BLaER1 treated with 17β-estradiol and CSF1 and Interleukin-3, amounts not matched to agents 10 nM and 100 nM (cell line): ENCODE data around the gene CYP4A22.

ENCODE experiments used
- H3K27ac ChIP-seq, 11 experiments: shearing (Covaris generic); formaldehyde crosslinking; 2 replicates each; pipeline ENCODE4 v1.8.1; 2022
- H3K27me3 ChIP-seq, 11 experiments: shearing (Covaris generic); formaldehyde crosslinking; 2 replicates each; pipeline ENCODE4 v1.8.1; 2022
- H3K36me3 ChIP-seq, 11 experiments: shearing (Covaris generic); formaldehyde crosslinking; 2 replicates each; pipeline ENCODE4 v1.8.1; 2022
- H3K4me1 ChIP-seq, 10 experiments: shearing (Covaris generic); formaldehyde crosslinking; 2 replicates each; pipeline ENCODE4 v1.8.1; 2022
- H3K4me2 ChIP-seq, 11 experiments: shearing (Covaris generic); formaldehyde crosslinking; 2 replicates each; pipeline ENCODE4 v1.8.1; 2022
- H3K4me3 ChIP-seq, 10 experiments: shearing (Covaris generic); formaldehyde crosslinking; 2 replicates each; pipeline ENCODE4 v1.8.1; 2022
- H3K9ac ChIP-seq, 11 experiments: shearing (Covaris generic); formaldehyde crosslinking; 2 replicates each; pipeline ENCODE4 v1.8.1; 2022
- H3K9me3 ChIP-seq, 11 experiments: shearing (Covaris generic); formaldehyde crosslinking; replicated peaks in 1 of 11; 2 replicates each; pipeline ENCODE4 v1.8.1; 2022
- H4K20me1 ChIP-seq, 11 experiments: shearing (Covaris generic); formaldehyde crosslinking; 2 replicates each; pipeline ENCODE4 v1.8.1; 2022
- Cebpa-rat ChIP-seq, 11 experiments: shearing (Covaris generic); IDR thresholded peaks; 2 replicates each; pipeline ENCODE4 v1.8.1; 2022

CYP4A22 gene

DNA sequence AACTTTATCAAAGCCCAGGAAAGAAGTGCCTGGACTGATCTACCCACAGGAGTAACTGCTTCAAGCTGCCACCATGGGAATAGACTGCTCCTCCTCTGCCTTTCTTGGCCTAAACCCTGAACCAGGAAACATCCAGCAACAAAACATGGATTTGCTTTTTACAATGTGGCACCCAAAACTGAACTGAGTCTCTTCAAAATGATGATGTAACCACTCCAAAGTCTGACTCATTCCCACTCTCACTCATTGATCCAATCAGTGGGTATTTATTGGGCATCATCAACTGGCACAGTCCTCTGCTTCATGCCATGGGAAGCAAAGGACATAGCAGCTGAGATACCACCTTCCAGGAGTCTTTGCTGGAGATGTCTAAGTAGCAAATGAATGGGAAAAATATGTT, 23.5 kb downstream of the CYP4A22 start:
- TF ChIP-seq Cebpa-rat (IDR thresholded peaks at IDR 0.05), result no peak
- Histone ChIP-seq H3K27ac (no peak overlapping the region), H3K4me2 (no peak overlapping the region), H3K4me3 (no peak overlapping the region), H3K27me3 (no peaks in the 10 kb centered on the region), H3K9ac (no peak overlapping the region), H3K9me3 (peaks cover 0 to 9% (median 1%) of the 10 kb centered on the region in 11 experiments; a peak in 8 of 22 replicates), H4K20me1 (no peaks in the 10 kb centered on the region), H3K4me1 (no peaks in the 10 kb centered on the region), H3K36me3 (no peaks in the 10 kb centered on the region)

DNA sequence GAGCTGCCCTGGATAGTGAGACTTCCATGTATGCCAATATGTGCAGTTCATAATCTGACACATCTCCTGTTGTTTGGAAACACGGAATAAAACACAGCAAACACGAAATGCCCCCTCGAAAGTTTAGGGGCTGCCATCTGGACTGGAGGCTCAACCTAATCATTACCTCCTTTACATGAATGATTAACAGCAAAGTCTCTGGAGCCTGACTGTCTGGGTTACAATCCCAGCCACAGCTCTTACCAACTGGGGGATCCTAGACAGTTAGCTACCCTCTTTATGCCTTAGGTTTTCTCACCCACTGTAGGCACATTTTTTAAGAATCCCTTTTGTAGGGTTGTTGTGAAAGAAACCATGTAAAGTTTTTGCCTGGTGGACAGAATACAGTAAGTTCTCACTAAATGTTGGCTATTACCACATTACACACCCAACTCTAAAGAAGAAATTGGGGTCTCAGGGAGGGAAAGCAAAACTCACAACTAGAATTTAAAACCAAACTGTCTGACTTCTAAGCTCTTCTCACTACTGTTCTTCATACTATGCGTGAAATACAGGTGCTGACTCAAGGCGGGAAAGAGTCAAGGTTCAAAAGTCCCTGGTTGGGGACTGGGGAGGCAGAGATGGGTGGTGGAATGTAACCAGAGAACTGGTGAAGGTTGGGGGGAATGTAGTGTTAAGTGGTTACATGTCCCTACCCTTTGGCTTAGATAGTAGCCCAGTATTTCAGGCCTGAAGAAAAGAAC, 24.2 kb downstream of the CYP4A22 start:
- no peaks in the 10 kb centered on the region for H3K27me3 ChIP-seq
- no peak overlapping the region for H3K4me3 ChIP-seq
- no peaks in the 10 kb centered on the region for H3K4me1 ChIP-seq
- no peaks in the 10 kb centered on the region for H4K20me1 ChIP-seq
- H3K27ac ChIP-seq, result no peak overlapping the region
- no peak for TF ChIP-seq Cebpa-rat (IDR thresholded peaks at IDR 0.05)
- H3K4me2 ChIP-seq, result no peak overlapping the region
- H3K36me3 ChIP-seq, result no peaks in the 10 kb centered on the region
- no peak overlapping the region for H3K9ac ChIP-seq
- peaks cover 0 to 9% (median 1%) of the 10 kb centered on the region in 11 experiments; a peak in 3 of 22 replicates for H3K9me3 ChIP-seq

DNA sequence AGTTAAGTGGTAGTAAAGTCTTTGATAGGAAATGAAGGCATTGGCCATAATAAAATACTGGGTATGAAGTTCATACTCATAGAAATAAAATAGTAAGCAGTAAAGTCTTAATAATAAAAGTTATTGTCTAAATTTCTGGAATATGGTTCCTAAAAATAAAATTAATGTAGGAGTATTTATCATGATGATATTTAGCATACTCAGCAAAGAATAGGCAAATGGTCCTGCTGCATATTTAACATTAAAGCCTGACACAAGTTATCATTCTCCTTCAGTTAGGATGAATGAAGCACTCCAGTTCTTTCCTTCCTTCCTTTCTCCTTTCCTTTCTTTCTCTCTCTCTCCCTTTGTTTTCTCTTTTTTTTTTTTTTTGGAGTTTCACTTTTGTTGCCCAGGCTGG, 27.3 kb downstream of the CYP4A22 start:
- Histone ChIP-seq H3K27ac (no peak overlapping the region), H3K9ac (no peak overlapping the region), H3K4me3 (no peak overlapping the region), H4K20me1 (no peaks in the 10 kb centered on the region), H3K4me2 (no peak overlapping the region), H3K27me3 (no peaks in the 10 kb centered on the region), H3K36me3 (no peaks in the 10 kb centered on the region), H3K4me1 (no peaks in the 10 kb centered on the region), H3K9me3 (peaks cover 0 to 10% (median 0%) of the 10 kb centered on the region in 11 experiments; a peak in 1 of 22 replicates)
- no peak for TF ChIP-seq Cebpa-rat (IDR thresholded peaks at IDR 0.05)

DNA sequence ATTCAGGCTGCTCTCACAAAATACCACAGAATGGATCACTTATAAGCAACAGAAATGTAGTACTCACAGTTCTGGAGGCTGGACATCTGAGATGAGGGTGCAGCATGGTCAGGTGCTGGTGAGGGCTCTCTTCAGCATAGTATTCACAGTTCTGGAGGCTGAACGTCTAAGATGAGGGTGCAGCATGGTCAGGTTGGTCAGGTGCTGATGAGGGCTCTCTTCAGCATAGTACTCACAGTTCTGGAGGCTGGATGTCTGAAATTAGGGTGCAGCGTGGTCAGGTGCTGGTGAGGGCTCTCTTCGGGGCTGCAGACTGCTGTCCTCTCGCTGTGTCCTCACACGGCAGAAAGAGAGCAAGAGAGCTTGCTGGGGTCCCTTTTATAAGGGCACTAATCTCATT, 35.5 kb downstream of the CYP4A22 start:
- Histone ChIP-seq H4K20me1 (no peaks in the 10 kb centered on the region), H3K4me3 (no peak overlapping the region), H3K9me3 (no peaks in the 10 kb centered on the region), H3K27ac (no peak overlapping the region), H3K9ac (no peak overlapping the region), H3K36me3 (no peaks in the 10 kb centered on the region), H3K4me2 (no peak overlapping the region), H3K4me1 (peaks cover 0 to 4% (median 0%) of the 10 kb centered on the region in 10 experiments; a peak in 1 of 20 replicates), H3K27me3 (no peaks in the 10 kb centered on the region)
- no peak for TF ChIP-seq Cebpa-rat (IDR thresholded peaks at IDR 0.05)

DNA sequence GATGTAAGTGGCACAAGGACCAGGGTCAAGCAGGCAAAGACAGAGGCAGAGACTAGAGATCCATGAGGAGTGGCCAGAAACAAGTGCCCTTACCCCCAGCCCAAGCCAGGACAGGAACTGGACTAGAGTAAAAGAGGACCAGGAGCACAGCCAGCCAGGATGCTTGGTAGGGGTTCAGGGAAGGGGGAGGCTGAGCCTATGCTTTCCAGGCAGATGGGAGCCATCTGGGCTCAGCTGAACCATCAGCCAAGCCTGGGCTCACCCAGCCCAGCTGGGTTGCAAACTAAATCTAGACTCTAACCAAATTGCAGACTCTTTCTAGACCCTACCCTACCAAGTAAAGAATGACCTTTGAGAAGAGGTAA, 37.4 kb downstream of the CYP4A22 start:
- no peak overlapping the region for H3K9ac ChIP-seq
- no peak overlapping the region for H3K4me3 ChIP-seq
- peaks cover 2 to 12% (median 8%) of the 10 kb centered on the region in 10 experiments; a peak in 18 of 20 replicates for H3K4me1 ChIP-seq
- no peak overlapping the region for H3K27ac ChIP-seq
- H3K27me3 ChIP-seq, result no peaks in the 10 kb centered on the region
- no peak overlapping the region for H3K4me2 ChIP-seq
- no peak for TF ChIP-seq Cebpa-rat (IDR thresholded peaks at IDR 0.05)
- no peaks in the 10 kb centered on the region for H4K20me1 ChIP-seq
- no peaks in the 10 kb centered on the region for H3K9me3 ChIP-seq
- no peaks in the 10 kb centered on the region for H3K36me3 ChIP-seq

DNA sequence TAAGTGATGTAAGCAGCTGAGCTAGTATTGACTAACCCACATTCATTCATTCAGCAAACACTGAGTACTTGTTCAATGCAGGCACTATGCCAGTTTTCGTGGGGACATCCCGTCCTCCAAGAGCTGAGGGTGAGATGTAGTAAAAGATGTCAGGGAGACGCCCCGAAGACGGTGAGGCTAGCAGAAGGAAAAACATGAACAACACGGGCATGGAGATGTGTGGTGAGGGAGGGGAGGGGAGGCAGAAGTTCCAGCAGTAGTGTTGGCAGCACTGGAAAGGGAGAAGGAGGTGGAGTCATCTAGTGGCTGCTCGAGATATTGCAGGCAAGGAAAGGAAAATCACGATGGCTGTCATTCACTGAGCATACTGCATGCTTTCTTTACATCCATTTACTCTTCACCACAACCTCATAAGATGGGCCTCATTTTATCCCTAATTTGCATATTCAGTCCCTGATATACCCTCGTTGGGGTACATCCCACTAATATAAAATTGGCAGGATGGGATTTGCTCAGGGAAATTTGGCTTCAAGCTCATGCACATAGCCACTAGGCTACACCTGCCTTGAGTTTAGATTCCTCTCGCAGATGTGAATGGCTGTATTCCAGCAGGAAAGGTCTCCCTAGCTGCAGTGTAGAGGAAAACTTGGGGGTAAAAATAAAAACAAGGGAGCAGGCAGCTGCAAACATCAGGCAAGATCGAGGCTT, 38.1 kb downstream of the CYP4A22 start:
- Histone ChIP-seq H3K36me3 (no peaks in the 10 kb centered on the region), H3K4me1 (peaks cover 6 to 17% (median 13%) of the 10 kb centered on the region in 10 experiments; a peak in 19 of 20 replicates), H3K4me3 (no peak overlapping the region), H3K27ac (no peak overlapping the region), H3K27me3 (no peaks in the 10 kb centered on the region), H4K20me1 (no peaks in the 10 kb centered on the region), H3K9ac (no peak overlapping the region), H3K9me3 (no peaks in the 10 kb centered on the region), H3K4me2 (peak overlapping the region in 1 of 11 experiments; percentile 37; a peak in 1 of 22 replicates)
- no peak for TF ChIP-seq Cebpa-rat (IDR thresholded peaks at IDR 0.05)

DNA sequence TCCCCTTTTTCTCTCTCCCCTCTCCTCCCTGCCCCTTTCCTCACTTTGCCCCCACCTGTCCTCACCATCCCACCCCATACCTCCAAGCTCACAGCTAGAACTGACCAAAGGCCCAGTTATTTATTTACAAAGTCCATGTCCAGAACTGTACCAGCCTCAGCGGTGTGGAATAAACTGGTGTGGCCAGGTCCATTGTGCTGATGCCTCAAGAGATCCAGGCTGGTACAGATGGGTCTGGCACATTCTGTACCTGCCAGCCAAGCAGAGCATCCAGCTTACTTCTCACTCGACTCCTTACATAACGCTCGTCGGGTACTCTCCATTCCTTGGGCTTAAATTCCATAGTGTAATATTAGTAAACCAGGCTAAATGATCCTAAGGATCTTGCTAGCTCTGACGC, 40.8 kb downstream of the CYP4A22 start:
- H3K9me3 ChIP-seq, result no peaks in the 10 kb centered on the region
- H3K27ac ChIP-seq, result no peak overlapping the region
- no peaks in the 10 kb centered on the region for H3K36me3 ChIP-seq
- no peaks in the 10 kb centered on the region for H4K20me1 ChIP-seq
- H3K9ac ChIP-seq, result no peak overlapping the region
- no peak overlapping the region for H3K4me2 ChIP-seq
- TF ChIP-seq Cebpa-rat (IDR thresholded peaks at IDR 0.05), result no peak
- no peaks in the 10 kb centered on the region for H3K27me3 ChIP-seq
- H3K4me3 ChIP-seq, result no peak overlapping the region
- H3K4me1 ChIP-seq, result peaks cover 6 to 25% (median 13%) of the 10 kb centered on the region in 10 experiments; a peak in 19 of 20 replicates

DNA sequence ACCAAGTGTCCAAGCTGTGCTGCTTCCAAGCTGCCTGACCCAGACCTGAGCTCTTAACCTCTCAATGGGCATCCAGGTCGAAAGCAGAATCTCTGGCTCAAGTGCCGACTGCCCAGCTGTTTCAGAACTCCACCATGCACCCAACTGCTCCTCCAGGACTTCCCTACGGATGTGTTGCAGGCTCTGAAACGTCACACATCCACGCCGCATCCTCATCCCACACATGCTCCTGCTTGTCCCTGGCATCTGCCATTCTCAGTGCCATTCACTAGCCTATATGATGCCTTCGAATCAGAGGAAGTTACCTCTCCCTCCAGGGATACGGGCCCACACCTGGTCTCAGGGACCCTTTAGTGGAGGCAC, 41.4 kb downstream of the CYP4A22 start:
- peaks cover 6 to 25% (median 15%) of the 10 kb centered on the region in 10 experiments; a peak in 19 of 20 replicates for H3K4me1 ChIP-seq
- H3K9me3 ChIP-seq, result no peaks in the 10 kb centered on the region
- no peaks in the 10 kb centered on the region for H4K20me1 ChIP-seq
- H3K4me2 ChIP-seq, result peak overlapping the region; percentile 51 to 95 (median 86)
- H3K9ac ChIP-seq, result peak overlapping the region in 10 of 11 experiments; percentile 23 to 75 (median 66); a peak in 19 of 22 replicates
- H3K4me3 ChIP-seq, result peak overlapping the region; percentile 46 to 62 (median 54); a peak in 14 of 20 replicates
- no peak for TF ChIP-seq Cebpa-rat (IDR thresholded peaks at IDR 0.05)
- peak overlapping the region; percentile 20 to 72 (median 57); a peak in 17 of 22 replicates for H3K27ac ChIP-seq
- no peaks in the 10 kb centered on the region for H3K36me3 ChIP-seq
- H3K27me3 ChIP-seq, result no peaks in the 10 kb centered on the region
